Colonic mucosa (tissue), 4 donors: ENCODE results near the gene DSCAML1. TPM values are rescaled to one million over a fixed set of nuclear protein-coding genes. Genes with fewer than 3 reads are reported as not detected.

Source experiments
- DNase-seq: peaks from one replicate; pipeline ENCODE4 v3.0.0-alpha.2; 2020
- H3K27ac ChIP-seq: fragments of 200-600 bp; one replicate; pipeline ENCODE4 v1.8.0; 2021
- H3K27me3 ChIP-seq: fragments of 200-600 bp; one replicate; pipeline ENCODE4 v1.8.0; 2021
- H3K36me3 ChIP-seq: fragments of 200-600 bp; one replicate; pipeline ENCODE4 v1.8.0; 2021
- H3K4me1 ChIP-seq: fragments of 200-600 bp; one replicate; pipeline ENCODE4 v1.8.0; 2021; ENCODE audit warnings: mild to moderate bottlenecking
- H3K4me3 ChIP-seq: fragments of 200-600 bp; one replicate; pipeline ENCODE4 v1.8.0; 2021
- H3K9ac ChIP-seq, 2 donors: one replicate each; pipeline ENCODE4 v1.7.0; 2013; ENCODE audit warnings: control low read depth in 2 of 2, low read depth in 2 of 2, low read length in 2 of 2
- H3K9me3 ChIP-seq: fragments of 200-600 bp; one replicate; pipeline ENCODE4 v1.8.0; 2021
- intact Hi-C: fragments of 100-400 bp; cut with DNase I; formaldehyde crosslinking; loops from one replicate; pipeline ENCODE4 v1.14.1; 2022
- total RNA-seq, 2 donors: library from RNA; stranded (reverse); fragmentation: NEBNext Ultra II Directional in 1 of 2; extraction: Animal tissue kit (Norgen Biotek cat#: 25700) in 1 of 2; gene quantifications; one replicate each; pipeline ENCODE4 v1.2.1, GENCODE V29; 2021
- TF ChIP-seq, protein P1 (sequence below): fragments of 200-600 bp; IDR thresholded peaks from one replicate; pipeline ENCODE4 v1.8.0; 2022; ENCODE audit warnings: antibody characterized with exemption, mild to moderate bottlenecking
- donor health status: healthy.
- donor health status: DM: no; HTN: no; CAD: no.
- donor health status: DM: no; HTN: no; CAD: no.

DSCAML1 gene
- total RNA-seq, 2 donors from 2014 or later, result 1.2 to 4.3 TPM

DNA sequence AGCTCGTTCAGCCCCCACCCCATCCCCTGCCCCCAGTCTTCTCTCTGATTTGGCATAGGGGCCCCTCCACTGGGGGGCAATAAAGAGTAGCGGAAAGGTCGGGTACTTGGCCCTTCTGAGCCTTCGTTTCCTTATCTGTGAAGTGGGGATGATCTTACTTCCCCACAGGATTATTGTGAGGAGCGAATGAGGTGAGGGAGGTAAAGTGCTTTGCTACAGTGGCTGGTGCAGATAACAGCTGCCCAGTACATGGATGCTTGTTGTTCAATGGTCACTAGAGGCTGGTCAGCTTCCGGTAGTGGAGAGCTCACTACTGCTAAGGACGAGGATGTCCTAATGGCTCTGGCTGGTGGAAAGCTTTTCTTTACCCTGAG, 368.2 kb downstream of the DSCAML1 start:
- no peaks in the 10 kb centered on the region for H3K36me3 ChIP-seq
- DNase-seq, result no peak
- no peaks in the 10 kb centered on the region for H3K9me3 ChIP-seq
- intact Hi-C loops, result no loop called here
- TF ChIP-seq, protein P1, sequence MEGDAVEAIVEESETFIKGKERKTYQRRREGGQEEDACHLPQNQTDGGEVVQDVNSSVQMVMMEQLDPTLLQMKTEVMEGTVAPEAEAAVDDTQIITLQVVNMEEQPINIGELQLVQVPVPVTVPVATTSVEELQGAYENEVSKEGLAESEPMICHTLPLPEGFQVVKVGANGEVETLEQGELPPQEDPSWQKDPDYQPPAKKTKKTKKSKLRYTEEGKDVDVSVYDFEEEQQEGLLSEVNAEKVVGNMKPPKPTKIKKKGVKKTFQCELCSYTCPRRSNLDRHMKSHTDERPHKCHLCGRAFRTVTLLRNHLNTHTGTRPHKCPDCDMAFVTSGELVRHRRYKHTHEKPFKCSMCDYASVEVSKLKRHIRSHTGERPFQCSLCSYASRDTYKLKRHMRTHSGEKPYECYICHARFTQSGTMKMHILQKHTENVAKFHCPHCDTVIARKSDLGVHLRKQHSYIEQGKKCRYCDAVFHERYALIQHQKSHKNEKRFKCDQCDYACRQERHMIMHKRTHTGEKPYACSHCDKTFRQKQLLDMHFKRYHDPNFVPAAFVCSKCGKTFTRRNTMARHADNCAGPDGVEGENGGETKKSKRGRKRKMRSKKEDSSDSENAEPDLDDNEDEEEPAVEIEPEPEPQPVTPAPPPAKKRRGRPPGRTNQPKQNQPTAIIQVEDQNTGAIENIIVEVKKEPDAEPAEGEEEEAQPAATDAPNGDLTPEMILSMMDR, result no peak
- no peaks in the 10 kb centered on the region for H3K4me1 ChIP-seq
- H3K9ac ChIP-seq, result no peak overlapping the region
- no peak overlapping the region for H3K4me3 ChIP-seq
- H3K27me3 ChIP-seq, result no peaks in the 10 kb centered on the region
- no peak overlapping the region for H3K27ac ChIP-seq

DNA sequence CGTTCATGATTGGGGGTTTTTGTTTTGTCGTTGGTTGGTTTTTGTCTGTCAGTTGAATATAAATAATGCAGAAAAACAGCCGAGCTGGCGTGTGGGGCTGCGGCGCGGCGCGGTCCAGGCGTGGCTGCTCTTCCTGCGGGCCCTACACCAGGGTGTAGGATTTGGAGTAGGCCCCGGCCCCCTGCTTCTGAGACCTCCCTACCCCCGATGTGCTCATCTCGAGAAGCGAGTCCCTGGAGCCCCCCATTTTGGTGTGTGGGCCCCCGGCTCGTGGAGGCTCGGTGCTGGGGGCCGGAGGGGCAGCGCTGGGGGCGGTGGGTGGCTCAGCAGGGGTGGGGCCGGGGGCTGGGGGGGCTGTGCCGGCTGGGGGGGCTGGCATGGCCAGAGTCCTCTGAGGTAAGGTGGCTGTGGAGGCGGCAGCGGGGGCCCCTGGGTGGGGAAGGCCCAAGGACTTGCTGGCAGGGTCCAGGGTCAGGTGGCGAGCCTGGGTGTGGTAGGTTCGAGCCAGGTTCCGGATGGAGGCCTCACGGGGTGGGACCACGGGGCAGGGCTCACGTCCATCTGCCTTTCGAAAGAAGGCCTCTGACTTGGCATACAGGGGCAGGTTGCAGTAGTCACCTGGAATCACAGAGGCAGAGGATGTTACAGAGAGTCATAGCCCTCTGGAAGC, 368.7 kb downstream of the DSCAML1 start:
- no peak for DNase-seq
- H3K4me3 ChIP-seq, result no peak overlapping the region
- no peaks in the 10 kb centered on the region for H3K4me1 ChIP-seq
- H3K27ac ChIP-seq, result no peak overlapping the region
- intact Hi-C loops, result no loop called here
- no peaks in the 10 kb centered on the region for H3K27me3 ChIP-seq
- no peaks in the 10 kb centered on the region for H3K36me3 ChIP-seq
- TF ChIP-seq, protein P1, result no peak
- no peak overlapping the region for H3K9ac ChIP-seq
- H3K9me3 ChIP-seq, result no peaks in the 10 kb centered on the region

DNA sequence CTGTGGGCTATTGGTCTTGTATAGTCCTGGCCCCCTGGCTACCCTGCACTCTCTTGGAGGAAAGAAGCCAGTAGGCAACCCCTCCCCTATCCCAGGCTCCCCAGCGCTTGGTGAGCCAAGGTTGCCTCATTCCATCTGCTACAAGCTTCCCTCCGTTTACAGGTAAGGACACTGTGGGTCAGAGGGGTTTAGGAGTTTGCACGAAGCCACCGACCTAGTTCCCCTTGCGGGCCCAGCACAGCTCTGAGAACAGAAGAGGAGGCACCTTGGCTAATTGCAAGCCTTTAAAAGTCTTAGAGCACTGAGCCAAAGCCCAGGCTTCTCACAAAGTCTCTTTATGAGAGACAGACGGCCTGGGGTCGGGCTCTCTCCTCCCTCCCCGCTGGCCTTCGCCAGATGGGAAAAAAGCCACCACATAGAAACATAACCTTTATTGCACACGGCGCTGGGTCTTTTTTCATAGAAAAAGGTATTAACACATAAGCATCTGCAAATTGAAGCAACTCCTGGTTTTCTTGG, 369.6 kb downstream of the DSCAML1 start:
- no peak overlapping the region for H3K4me3 ChIP-seq
- H3K4me1 ChIP-seq, result no peaks in the 10 kb centered on the region
- no peak for DNase-seq
- intact Hi-C loops, result loop anchor here (2.0 kb wide), 1 partner anchor 389 kb away; no protein-coding TSS in a partner anchor
- no peak overlapping the region for H3K27ac ChIP-seq
- TF ChIP-seq, protein P1, result no peak
- H3K9ac ChIP-seq, result no peak overlapping the region
- H3K36me3 ChIP-seq, result no peaks in the 10 kb centered on the region
- no peaks in the 10 kb centered on the region for H3K27me3 ChIP-seq
- H3K9me3 ChIP-seq, result no peaks in the 10 kb centered on the region

DNA sequence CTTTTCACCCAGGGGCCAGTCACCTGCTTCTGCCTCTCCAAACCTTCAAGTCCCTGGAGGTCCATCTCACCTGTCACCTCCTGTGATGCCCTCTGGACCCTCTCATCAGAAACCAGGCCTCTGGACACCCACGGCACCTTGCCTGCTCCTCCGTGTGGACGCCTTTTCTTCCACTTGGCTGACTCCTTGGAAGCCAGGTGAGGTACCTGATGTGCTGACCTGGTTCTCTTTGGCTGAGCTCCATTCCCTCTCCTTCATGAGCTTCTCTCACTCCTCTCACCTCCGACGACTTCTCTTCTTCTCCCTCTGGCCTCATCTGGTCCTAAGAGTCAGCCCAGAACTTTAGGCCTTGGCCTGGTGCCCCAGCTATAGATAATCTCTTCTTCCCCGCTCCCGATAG, 370.1 kb downstream of the DSCAML1 start:
- H3K27me3 ChIP-seq, result no peaks in the 10 kb centered on the region
- DNase-seq, result no peak
- no peak overlapping the region for H3K9ac ChIP-seq
- no peaks in the 10 kb centered on the region for H3K4me1 ChIP-seq
- H3K9me3 ChIP-seq, result no peaks in the 10 kb centered on the region
- H3K27ac ChIP-seq, result no peak overlapping the region
- intact Hi-C loops, result loop anchor here (2.0 kb wide), 1 partner anchor 390 kb away; no protein-coding TSS in a partner anchor
- H3K4me3 ChIP-seq, result no peak overlapping the region
- TF ChIP-seq, protein P1, result no peak
- no peaks in the 10 kb centered on the region for H3K36me3 ChIP-seq

DNA sequence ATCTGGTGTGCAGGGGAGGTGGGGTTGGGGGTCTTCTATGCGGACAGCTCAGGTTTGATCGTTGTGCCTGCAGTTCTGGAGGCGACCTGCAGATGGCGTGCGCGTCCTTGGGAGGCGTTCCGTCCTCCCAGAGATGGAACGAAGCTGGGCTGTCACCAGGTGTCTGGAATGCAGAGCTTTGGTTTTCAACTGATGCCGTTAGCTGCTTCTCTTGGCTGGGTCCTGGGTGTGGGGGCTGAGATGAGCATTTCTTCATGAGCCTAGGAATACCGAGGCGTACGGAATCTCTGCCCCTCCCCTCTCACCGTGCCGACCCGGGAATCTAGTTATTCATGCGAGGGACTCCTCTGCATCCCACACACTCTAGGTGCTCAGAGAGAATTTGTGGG, 370.7 kb downstream of the DSCAML1 start:
- TF ChIP-seq, protein P1, result peak; percentile 94
- H3K4me3 ChIP-seq, result no peak overlapping the region
- DNase-seq, result peak; percentile 74

More for the DNA sequence above, 370.7 kb downstream of the DSCAML1 start:
- H3K4me1 ChIP-seq, result no peaks in the 10 kb centered on the region
- H3K27ac ChIP-seq, result no peak overlapping the region
- H3K9ac ChIP-seq, result no peak overlapping the region
- no peaks in the 10 kb centered on the region for H3K9me3 ChIP-seq
- H3K27me3 ChIP-seq, result no peaks in the 10 kb centered on the region
- intact Hi-C loops, result loop anchor here (2.0 kb wide), 1 partner anchor 391 kb away; no protein-coding TSS in a partner anchor
- no peaks in the 10 kb centered on the region for H3K36me3 ChIP-seq
